Effector memory CD8-positive, alpha-beta T cell (primary cell): ENCODE data around the gene ANKRD55.
"Not testable (repeated sequence)": the region's sequence is repeated elsewhere in the genome, so short reads cannot be mapped to it uniquely, and the experiment has no call there.

Experiments used
- ATAC-seq: fragments of 150-1000 bp; cut with Tn5 transposase; replicated peaks from 2 replicates; pipeline ENCODE4 v1.10.0; 2021; ENCODE audit warnings: mild to moderate bottlenecking, moderate library complexity
- DNase-seq, 3 experiments: peaks; one replicate each; pipeline ENCODE4 v3.0.0; 2021
- H3K27ac Mint-ChIP-seq, 2 donors: one replicate each; pipeline ENCODE4 v1.8.0; 2022; ENCODE audit warnings: mild to moderate bottlenecking in 2 of 2, mixed read lengths in 2 of 2, moderate library complexity in 2 of 2
- H3K27me3 Mint-ChIP-seq, 2 donors: one replicate each; pipeline ENCODE4 v1.8.0; 2022; ENCODE audit warnings: mixed read lengths in 2 of 2
- H3K36me3 Mint-ChIP-seq: one replicate; pipeline ENCODE4 v1.8.0; 2022; ENCODE audit warnings: mild to moderate bottlenecking, moderate library complexity, mixed read lengths; ENCODE audit not compliant: insufficient read depth
- H3K4me1 Mint-ChIP-seq, 2 donors: one replicate each; pipeline ENCODE4 v1.8.0; 2022; ENCODE audit warnings: low read depth in 2 of 2, mixed read lengths in 2 of 2
- H3K4me3 Mint-ChIP-seq, 2 donors: one replicate each; pipeline ENCODE4 v1.8.0; 2022; ENCODE audit warnings: mild to moderate bottlenecking in 2 of 2, mixed read lengths in 2 of 2, moderate library complexity in 2 of 2
- H3K9me3 Mint-ChIP-seq, 2 donors: one replicate each; pipeline ENCODE4 v1.8.0; 2022; ENCODE audit warnings: mixed read lengths in 2 of 2

The ANKRD55 gene

DNA sequence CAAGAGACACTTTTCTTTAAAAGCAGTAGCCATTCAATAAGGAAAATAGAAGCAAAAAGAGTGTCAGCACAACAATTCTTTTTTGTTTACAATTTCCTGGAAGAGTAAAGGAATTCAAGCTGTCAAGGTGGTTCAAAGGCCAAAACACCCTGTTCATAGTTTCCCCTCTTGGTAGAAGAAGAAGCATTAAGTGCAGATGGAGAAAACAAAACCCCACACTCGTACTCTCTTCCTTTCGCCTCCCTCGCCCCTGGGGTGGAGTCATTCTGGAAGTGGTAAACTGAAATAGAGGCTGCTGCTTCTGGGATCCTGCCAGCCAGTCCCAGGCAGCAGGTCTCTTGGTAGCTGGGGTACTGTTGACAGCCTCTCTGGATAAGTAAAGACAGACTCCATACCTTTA, 105.0 kb downstream of the ANKRD55 start:
- H3K36me3 Mint-ChIP-seq: no peaks in the 10 kb centered on the region
- DNase-seq: no peak
- no peak for ATAC-seq
- peaks cover 23% of the 10 kb centered on the region in 2 donors for H3K27me3 Mint-ChIP-seq
- H3K4me1 Mint-ChIP-seq: no peaks in the 10 kb centered on the region
- peaks cover 0 to 4% of the 10 kb centered on the region in 2 donors for H3K9me3 Mint-ChIP-seq
- H3K27ac Mint-ChIP-seq: no peak overlapping the region
- H3K4me3 Mint-ChIP-seq: no peak overlapping the region

DNA sequence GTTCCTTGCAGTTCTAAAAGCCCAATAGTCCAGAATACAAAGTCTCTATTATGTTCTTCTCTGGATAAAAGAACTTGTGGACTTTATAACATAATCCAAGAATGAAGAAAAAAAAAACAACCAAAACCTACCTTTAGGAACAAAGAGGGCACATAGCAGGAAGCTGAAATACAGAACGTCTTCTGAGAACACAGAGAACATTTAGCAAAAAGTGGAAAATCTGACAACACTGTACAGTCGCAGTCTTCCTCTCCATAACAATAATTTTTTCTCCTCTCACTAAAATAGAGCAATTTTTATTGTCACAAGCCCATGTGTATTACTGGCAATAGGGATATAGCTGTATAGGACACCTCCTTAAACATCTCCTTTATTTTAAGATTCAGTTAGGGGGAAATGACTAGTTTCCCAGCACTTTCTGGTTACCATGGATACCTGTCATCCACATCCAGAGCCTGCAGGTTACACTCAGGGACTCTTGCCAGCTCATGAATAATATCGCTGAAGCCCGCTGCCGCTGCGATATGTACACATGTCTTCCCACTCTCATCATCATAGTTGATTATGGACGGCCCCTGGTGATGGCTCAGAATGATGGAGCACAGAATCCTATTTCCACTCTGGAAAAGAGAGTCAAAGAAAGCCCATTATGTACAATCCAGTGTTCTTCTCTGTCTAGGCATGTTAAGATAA, 106.5 kb downstream of the ANKRD55 start:
- Mint-ChIP-seq H3K36me3 (no peaks in the 10 kb centered on the region), H3K4me3 (no peak overlapping the region), H3K27me3 (peaks cover 23% of the 10 kb centered on the region in 2 donors), H3K9me3 (peaks cover 0 to 4% of the 10 kb centered on the region in 2 donors), H3K4me1 (no peaks in the 10 kb centered on the region), H3K27ac (no peak overlapping the region)
- DNase-seq (no peak), ATAC-seq (no peak)

DNA sequence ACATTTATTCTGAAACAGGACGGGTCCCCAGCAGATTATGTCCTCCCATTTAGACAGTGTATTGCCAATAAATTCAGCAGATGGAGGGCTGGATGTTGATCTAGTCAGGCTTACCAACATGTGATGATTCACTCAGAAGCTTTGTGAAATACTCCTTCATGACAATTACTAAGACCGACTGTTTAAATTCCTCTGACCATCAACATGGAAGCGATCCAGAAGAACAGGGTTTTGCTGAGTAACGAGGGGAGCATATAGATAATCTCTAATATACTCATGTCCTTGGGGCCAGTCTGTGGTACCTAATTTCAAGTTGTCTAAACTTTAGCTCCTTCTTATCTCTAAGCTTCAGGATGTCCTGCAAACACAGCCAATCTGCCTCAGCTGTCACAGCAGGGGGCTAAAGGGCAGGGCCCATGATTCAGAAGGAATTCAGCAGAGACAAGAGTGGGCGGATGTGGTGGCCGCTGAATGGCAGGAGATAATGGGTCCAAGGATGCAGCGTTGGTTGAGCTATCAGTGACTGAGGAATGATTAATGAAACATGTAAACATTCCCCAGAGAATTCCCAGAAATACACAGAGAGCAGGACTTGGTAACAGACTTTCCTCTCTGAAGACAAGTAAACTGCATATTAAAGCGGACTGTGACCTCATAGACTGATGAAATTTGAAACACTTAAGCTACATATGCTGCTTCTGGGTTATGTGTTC, 109.4 kb downstream of the ANKRD55 start:
- Mint-ChIP-seq H3K27ac (no peak overlapping the region), H3K36me3 (no peaks in the 10 kb centered on the region), H3K4me3 (no peak overlapping the region), H3K27me3 (peaks cover 7 to 8% of the 10 kb centered on the region in 2 donors), H3K4me1 (no peaks in the 10 kb centered on the region), H3K9me3 (no peaks in the 10 kb centered on the region)
- ATAC-seq (no peak), DNase-seq (no peak)

DNA sequence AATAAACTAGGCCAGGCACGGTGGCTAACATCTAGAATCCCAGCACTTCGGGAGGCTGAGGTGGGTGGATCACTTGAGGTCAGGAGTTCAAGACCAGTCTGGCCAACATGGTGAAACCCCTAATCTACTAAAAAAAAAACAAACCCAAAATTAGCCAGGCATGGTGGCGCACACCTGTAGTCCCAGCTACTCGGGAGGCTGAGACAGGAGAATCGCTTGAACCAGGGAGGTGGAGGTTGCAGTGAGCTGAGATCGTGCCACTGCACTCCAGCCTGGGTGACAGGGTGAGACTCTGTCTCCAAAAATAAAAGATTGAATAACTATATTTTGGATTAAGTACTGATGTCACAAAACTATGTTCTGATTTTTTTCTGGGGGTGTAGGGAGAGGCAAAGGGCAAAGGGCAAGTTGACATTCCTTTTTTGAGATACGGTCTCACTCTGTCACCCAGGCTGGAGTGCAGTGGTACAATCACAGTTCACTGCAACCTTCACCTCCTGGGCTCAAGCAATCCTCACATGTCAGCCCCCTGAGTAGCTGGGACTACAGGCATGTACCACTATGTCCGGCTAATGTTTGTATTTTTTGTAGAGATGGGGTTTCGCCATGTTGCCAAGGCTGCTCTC, 110.7 kb downstream of the ANKRD55 start:
- H3K27me3 Mint-ChIP-seq, H3K9me3 Mint-ChIP-seq, H3K4me1 Mint-ChIP-seq, H3K36me3 Mint-ChIP-seq, H3K27ac Mint-ChIP-seq, ATAC-seq, H3K4me3 Mint-ChIP-seq, DNase-seq: not testable (repeated sequence)

DNA sequence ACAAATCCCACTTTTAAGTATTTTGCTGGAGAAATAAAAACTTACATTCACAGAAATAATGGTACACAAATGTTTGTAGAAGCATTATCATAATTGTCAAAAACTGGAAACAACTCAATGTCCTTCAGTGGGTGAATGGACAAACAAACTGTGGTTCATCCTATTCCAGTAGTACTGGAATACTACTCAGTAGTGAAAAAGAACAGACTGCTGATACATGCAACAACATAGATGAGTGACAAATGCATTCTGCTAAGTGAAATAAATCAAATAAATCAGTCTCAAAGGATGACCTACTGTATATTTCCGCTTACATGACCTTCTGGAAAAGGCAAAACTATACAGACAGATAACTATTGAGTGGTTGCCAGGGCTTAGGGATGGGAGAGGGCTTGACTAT, 114.1 kb downstream of the ANKRD55 start:
- no peaks in the 10 kb centered on the region for H3K4me1 Mint-ChIP-seq
- no peak for ATAC-seq
- no peaks in the 10 kb centered on the region for H3K9me3 Mint-ChIP-seq
- H3K36me3 Mint-ChIP-seq: no peaks in the 10 kb centered on the region
- no peak for DNase-seq
- H3K27me3 Mint-ChIP-seq: peaks cover 0 to 9% of the 10 kb centered on the region in 2 donors
- no peak overlapping the region for H3K27ac Mint-ChIP-seq
- H3K4me3 Mint-ChIP-seq: no peak overlapping the region

DNA sequence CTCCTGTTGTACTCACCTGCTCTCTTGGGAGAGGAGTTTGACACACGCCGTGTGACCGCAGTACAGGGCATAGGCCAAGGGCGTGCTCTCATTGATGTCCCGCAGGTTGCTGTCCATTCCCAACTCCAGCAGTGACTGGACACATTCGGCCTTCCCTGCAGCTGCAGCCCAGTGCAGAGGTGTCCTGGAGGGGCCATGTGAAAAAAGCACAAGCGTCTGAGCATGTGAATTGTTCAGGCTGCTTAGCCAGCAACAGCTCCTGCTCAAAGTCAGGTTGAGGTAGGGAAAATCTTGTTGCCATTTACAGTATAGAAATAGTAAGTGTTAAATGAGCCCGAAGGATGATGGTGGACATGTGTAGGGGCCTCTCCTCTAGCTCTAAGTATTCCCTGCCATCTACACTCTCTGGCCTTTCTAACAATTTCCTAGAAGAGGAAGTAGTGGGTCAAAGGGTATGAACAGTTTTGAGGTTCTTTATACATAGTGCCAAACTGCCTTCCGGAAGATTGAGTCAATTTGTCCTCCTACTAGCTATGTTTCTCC, 116.5 kb downstream of the ANKRD55 start:
- DNase-seq (no peak), ATAC-seq (no peak)
- no peaks in the 10 kb centered on the region for H3K9me3 Mint-ChIP-seq
- H3K4me1 Mint-ChIP-seq: no peaks in the 10 kb centered on the region
- no peaks in the 10 kb centered on the region for H3K36me3 Mint-ChIP-seq
- H3K27ac Mint-ChIP-seq: no peak overlapping the region
- no peak overlapping the region for H3K4me3 Mint-ChIP-seq
- peaks cover 2 to 11% of the 10 kb centered on the region in 2 donors for H3K27me3 Mint-ChIP-seq

DNA sequence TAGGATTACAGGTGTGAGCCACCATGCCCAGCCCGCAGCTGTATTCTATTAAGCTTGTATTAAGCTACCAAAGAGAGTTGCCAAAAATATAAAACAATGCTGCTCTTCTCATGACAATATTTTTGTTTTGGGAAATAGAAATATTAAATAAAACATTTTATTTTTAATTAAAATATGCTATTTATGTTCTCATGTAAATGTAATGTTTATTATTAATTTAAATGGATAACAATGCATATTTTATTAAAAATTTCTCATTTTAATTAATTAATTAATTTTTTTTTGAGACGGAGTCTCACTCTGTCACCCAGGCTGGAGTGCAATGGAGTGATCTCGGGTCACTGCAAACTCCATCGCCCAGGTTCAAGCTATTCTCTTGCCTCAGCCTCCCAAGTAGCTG, 117.5 kb downstream of the ANKRD55 start:
- Mint-ChIP-seq H3K4me3 (no peak overlapping the region), H3K27me3 (peaks cover 12 to 15% of the 10 kb centered on the region in 2 donors), H3K9me3 (no peaks in the 10 kb centered on the region), H3K27ac (no peak overlapping the region), H3K36me3 (no peaks in the 10 kb centered on the region), H3K4me1 (no peaks in the 10 kb centered on the region)
- DNase-seq (no peak), ATAC-seq (no peak)

DNA sequence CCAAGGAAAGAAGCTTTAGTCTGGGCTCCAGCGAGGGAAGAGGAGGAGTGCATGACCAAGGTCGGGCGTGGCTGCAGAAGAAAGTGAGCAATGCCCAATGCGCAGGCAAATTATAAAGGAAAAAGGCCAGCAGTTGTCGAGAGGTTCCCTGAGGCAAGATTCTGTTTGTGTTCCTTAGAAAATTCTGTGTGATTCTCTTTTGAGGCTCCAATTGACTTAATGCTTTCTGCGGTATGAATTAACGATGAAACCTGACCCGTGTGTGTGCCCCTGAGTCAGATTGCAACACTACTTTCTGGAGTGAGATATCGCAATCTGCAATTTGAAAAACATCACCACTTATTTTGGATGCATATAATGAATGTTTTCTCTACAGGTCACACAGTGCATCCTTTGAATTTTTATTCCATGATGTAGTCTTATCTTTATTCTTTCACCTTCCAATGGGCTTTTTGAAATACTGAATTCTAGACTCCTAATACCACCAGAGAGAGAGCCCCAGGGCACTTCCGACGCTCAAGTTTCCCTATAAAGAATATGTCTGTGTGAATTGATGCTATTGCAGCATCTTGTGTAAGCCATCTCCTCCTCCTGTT, 120.5 kb downstream of the ANKRD55 start:
- H3K36me3 Mint-ChIP-seq: no peaks in the 10 kb centered on the region
- H3K9me3 Mint-ChIP-seq: no peaks in the 10 kb centered on the region
- peaks cover 6 to 12% of the 10 kb centered on the region in 2 donors for H3K27me3 Mint-ChIP-seq
- H3K4me3 Mint-ChIP-seq: no peak overlapping the region
- H3K4me1 Mint-ChIP-seq: no peaks in the 10 kb centered on the region
- DNase-seq (no peak), ATAC-seq (no peak)
- H3K27ac Mint-ChIP-seq: no peak overlapping the region

DNA sequence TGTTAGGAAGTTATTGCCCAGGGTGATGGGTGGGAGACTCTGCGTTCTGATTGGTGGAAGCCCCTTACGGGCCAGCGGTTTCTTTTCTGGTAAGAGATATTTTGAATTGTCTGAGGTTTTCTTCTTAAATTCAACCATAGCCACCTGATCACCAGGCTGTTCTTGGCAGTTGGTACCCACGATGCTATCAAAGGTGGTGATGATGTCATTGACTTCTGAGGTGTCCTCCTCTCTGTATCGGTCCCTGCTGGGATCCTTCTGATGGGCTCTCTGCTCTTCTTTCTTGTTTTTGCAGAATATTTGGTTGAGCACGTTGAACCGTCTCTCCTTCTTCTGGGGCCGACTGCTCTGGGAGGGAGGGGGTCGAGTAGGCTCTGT, 121.7 kb downstream of the ANKRD55 start:
- DNase-seq (no peak), ATAC-seq (no peak)
- Mint-ChIP-seq H3K27ac (no peak overlapping the region), H3K36me3 (no peaks in the 10 kb centered on the region), H3K9me3 (no peaks in the 10 kb centered on the region), H3K27me3 (peaks cover 6 to 20% of the 10 kb centered on the region in 2 donors), H3K4me3 (no peak overlapping the region), H3K4me1 (no peaks in the 10 kb centered on the region)

DNA sequence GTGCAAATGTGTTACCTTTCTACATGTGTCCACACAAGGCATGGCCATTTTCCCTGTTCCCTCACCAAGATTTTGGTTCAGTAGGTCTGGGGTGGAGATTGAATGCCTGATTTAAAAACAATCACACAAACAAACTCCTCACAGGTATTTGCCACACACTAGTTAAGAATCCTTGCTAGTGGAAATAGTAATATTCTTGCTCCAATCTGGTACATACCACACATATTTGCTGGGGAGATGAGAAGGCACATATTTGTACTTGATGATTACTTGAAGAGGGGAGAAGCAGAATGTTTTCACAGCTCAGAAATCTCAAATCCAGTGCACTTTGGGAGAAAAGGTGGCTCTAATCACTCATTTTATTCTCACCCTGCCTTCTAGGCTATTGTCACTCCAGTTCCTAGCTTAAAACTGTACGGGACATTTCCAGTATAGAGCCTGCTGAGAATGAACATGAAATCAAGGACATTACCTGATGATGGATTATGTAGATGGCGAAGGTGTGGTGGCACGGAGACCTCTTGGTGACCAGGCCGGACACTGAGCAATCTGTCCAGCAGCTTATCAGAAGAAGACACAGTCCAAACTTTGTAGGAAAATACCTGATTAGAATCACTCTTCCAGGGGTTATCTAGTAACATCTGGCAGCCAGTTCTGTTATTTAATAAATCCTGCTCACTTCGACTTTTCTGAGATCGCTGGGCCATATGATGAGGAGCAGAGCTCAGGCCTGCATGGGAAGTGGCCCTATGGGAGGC, 122.3 kb downstream of the ANKRD55 start:
- ATAC-seq (no peak), DNase-seq (no peak)
- H3K9me3 Mint-ChIP-seq: no peaks in the 10 kb centered on the region
- no peak overlapping the region for H3K4me3 Mint-ChIP-seq
- no peak overlapping the region for H3K27ac Mint-ChIP-seq
- H3K4me1 Mint-ChIP-seq: no peaks in the 10 kb centered on the region
- H3K36me3 Mint-ChIP-seq: no peaks in the 10 kb centered on the region
- H3K27me3 Mint-ChIP-seq: peaks cover 6 to 20% of the 10 kb centered on the region in 2 donors

DNA sequence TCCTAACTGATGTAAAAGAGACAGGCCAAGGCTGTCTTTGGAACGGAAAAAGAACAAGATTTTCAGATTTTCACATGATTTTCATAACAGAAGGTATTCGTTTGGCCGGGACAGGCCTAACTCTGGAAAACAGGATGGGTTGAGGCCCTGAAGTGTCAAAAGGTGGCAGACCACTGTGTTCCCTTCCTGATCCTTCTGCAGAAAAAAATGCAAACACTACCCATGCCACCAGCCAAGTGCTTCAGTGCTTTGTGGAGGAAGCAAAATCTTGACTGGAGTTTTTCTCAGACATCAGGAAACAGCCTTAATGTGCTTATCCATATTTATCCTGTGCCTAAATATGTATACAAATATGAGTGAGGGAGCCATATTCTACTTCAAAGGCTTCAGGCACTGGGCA, 124.9 kb downstream of the ANKRD55 start:
- H3K4me3 Mint-ChIP-seq: no peak overlapping the region
- H3K4me1 Mint-ChIP-seq: no peaks in the 10 kb centered on the region
- no peak overlapping the region for H3K27ac Mint-ChIP-seq
- no peaks in the 10 kb centered on the region for H3K36me3 Mint-ChIP-seq
- DNase-seq (no peak), ATAC-seq (no peak)
- H3K9me3 Mint-ChIP-seq: no peaks in the 10 kb centered on the region
- H3K27me3 Mint-ChIP-seq: peaks cover 6 to 41% of the 10 kb centered on the region in 2 donors

DNA sequence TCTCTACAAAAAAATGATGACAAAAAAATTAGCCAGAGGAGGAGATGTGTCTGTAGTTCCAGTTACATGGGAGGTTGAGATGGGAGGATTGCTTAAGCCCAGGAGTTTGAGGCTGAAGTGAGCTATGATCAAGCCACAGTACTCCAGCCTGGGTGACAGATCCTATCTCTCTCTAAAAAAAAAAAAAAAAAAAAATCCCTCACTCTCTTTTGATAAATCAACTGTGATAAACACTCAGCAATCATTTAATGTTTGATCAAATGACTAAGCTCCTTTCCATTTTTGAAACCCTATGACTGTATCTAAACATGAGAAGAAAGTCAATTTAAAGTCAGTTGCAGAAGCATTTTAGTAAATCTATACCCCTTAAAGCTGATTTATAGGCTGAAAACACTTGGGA, 126.3 kb downstream of the ANKRD55 start:
- DNase-seq (no peak), ATAC-seq (no peak)
- H3K36me3 Mint-ChIP-seq: no peaks in the 10 kb centered on the region
- H3K9me3 Mint-ChIP-seq: no peaks in the 10 kb centered on the region
- H3K4me3 Mint-ChIP-seq: no peak overlapping the region
- H3K4me1 Mint-ChIP-seq: no peaks in the 10 kb centered on the region
- H3K27me3 Mint-ChIP-seq: peaks cover 6 to 41% of the 10 kb centered on the region in 2 donors
- no peak overlapping the region for H3K27ac Mint-ChIP-seq
